Measurements from ENCODE around the gene KRT33B. TPM values are rescaled to one million over a fixed set of nuclear protein-coding genes. Genes with fewer than 3 reads are reported as not detected.
A peak's percentile ranks its signal among the peaks of the same experiment; 100 is the strongest.

Gene KRT33B
- total RNA-seq, 4 donors from 2014 or later = not detected

- Histone ChIP-seq H3K27ac (no peak overlapping the region), H3K36me3 (no peaks in the 10 kb centered on the region), H3K4me3 (no peak overlapping the region), H3K27me3 (no peaks in the 10 kb centered on the region), H3K9me3 (peaks cover 0 to 4% of the 10 kb centered on the region in 2 donors), H3K4me1 (no peaks in the 10 kb centered on the region)
- intact Hi-C loops (cut with DNase I; ENCODE audit: low total_unique reads) = no loop called here
- TF ChIP-seq CTCF (IDR thresholded peaks at IDR 0.05) (peak in 1 of 4 experiments; percentile 13), POLR2A (IDR thresholded peaks at IDR 0.05) (no peak)
- no peak for DNase-seq
These were observed 45.2 kb downstream of the KRT33B start for GRCh38 chr17:41324180-41325075.

GRCh38 chr17:41322903-41323895, 46.4 kb downstream of the KRT33B start:
- Histone ChIP-seq H3K9me3 (peaks cover 0 to 7% of the 10 kb centered on the region in 2 donors), H3K27ac (no peak overlapping the region), H3K4me1 (no peaks in the 10 kb centered on the region), H3K4me3 (no peak overlapping the region), H3K27me3 (no peaks in the 10 kb centered on the region), H3K36me3 (no peaks in the 10 kb centered on the region)
- TF ChIP-seq POLR2A (IDR thresholded peaks at IDR 0.05) (no peak), CTCF (IDR thresholded peaks at IDR 0.05) (no peak)
- DNase-seq = no peak
- intact Hi-C loops (cut with DNase I; ENCODE audit: low total_unique reads) = no loop called here

GRCh38 chr17:41322094-41322902, 47.3 kb downstream of the KRT33B start:
- no peak for DNase-seq
- Histone ChIP-seq H3K27me3 (no peaks in the 10 kb centered on the region), H3K4me3 (no peak overlapping the region), H3K9me3 (peaks cover 0 to 7% of the 10 kb centered on the region in 2 donors), H3K27ac (no peak overlapping the region), H3K4me1 (no peaks in the 10 kb centered on the region), H3K36me3 (no peaks in the 10 kb centered on the region)
- intact Hi-C loops (cut with DNase I; ENCODE audit: low total_unique reads) = no loop called here
- peak; percentile 55 to 72 (median 60) for TF ChIP-seq CTCF (IDR thresholded peaks at IDR 0.05)
- no peak for TF ChIP-seq POLR2A (IDR thresholded peaks at IDR 0.05)

GRCh38 chr17:41318231-41318630, 51.4 kb downstream of the KRT33B start:
- Histone ChIP-seq H3K27me3 (no peaks in the 10 kb centered on the region), H3K4me3 (no peak overlapping the region), H3K36me3 (no peaks in the 10 kb centered on the region), H3K27ac (no peak overlapping the region), H3K4me1 (no peaks in the 10 kb centered on the region), H3K9me3 (peaks cover 0 to 7% of the 10 kb centered on the region in 2 donors)
- DNase-seq = no peak
- TF ChIP-seq POLR2A (IDR thresholded peaks at IDR 0.05) (no peak), CTCF (IDR thresholded peaks at IDR 0.05) (no peak)
- intact Hi-C loops (cut with DNase I; ENCODE audit: low total_unique reads) = no loop called here
